ENCODE results near the gene SEMA5B. TPM values are rescaled to one million over a fixed set of nuclear protein-coding genes. Genes with fewer than 3 reads are reported as not detected.

Gene SEMA5B
- total RNA-seq, 1 experiment from 2014 or later = 9.4 TPM

GRCh38 chr3:123064506-123064905 lies 36.9 kb upstream of the SEMA5B start:
- H3K4me1 ChIP-seq (ENCODE audit: insufficient read depth, low read length) = peaks cover 7% of the 10 kb centered on the region; the same call in 1 of the 2 replicates
- H3K9ac ChIP-seq (ENCODE audit: extremely low read depth, insufficient read length, low read length) = no peak overlapping the region
- H2BK5ac ChIP-seq (ENCODE audit: insufficient read length, low read length) = no peak overlapping the region
- no peaks in the 10 kb centered on the region for H3K79me1 ChIP-seq (ENCODE audit: insufficient read depth, low read depth, low read length, poor library complexity, severe bottlenecking)
- TF ChIP-seq CTCF (conservative IDR thresholded peaks at IDR 0.05) = no peak
- H4K8ac ChIP-seq (replicated peaks; ENCODE audit: insufficient read length, low read depth, low read length) = no peak overlapping the region
- Mint-ChIP-seq H3K27ac (no peak overlapping the region), H3K9me3 (peaks cover 6 to 9% of the 10 kb centered on the region in 2 experiments; a peak in 3 of 5 replicates), H3K27me3 (ENCODE audit: low read depth) (peaks cover 48% of the 10 kb centered on the region), H3K4me1 (peaks cover 27 to 30% of the 10 kb centered on the region in 2 experiments), H3K4me3 (no peak overlapping the region), H3K36me3 (ENCODE audit: insufficient read depth in 1 of 3, low read depth in 3 of 3) (no peaks in the 10 kb centered on the region; a peak in 1 of 7 replicates)
- H3K14ac ChIP-seq (ENCODE audit: insufficient read depth, low read length) = no peak overlapping the region
- no peak overlapping the region for H2BK20ac ChIP-seq (ENCODE audit: low read depth, low read length, poor library complexity, severe bottlenecking)
- no peak overlapping the region for H3K18ac ChIP-seq (ENCODE audit: insufficient read length, low read depth, low read length)
- no peaks in the 10 kb centered on the region for H3K9me3 ChIP-seq (ENCODE audit: control insufficient read depth, low read depth, low read length)
- H3K23ac ChIP-seq (ENCODE audit: insufficient read length, low read depth, low read length) = no peak overlapping the region
- H4K20me1 ChIP-seq (ENCODE audit: control insufficient read depth, insufficient read depth, insufficient read length) = no peaks in the 10 kb centered on the region
- no peak overlapping the region for H2AFZ ChIP-seq (ENCODE audit: low read length)
- no peak overlapping the region for H4K5ac ChIP-seq (ENCODE audit: insufficient read length, low read depth, low read length)
- peaks cover 16% of the 10 kb centered on the region for H3K23me2 ChIP-seq (ENCODE audit: insufficient read length, low read depth, low read length, poor library complexity, severe bottlenecking)
- H3T11ph ChIP-seq (ENCODE audit: low read length) = no peak overlapping the region
- H3K56ac ChIP-seq (ENCODE audit: insufficient read length, low read depth, low read length) = no peak overlapping the region
- no CpG with 5 or more reads among the region's 4 CpGs for WGBS (ENCODE audit: extremely low coverage, insufficient read length, low lambda C conversion rate)
- H2BK12ac ChIP-seq (ENCODE audit: insufficient read length, low read depth, low read length) = no peak overlapping the region
- H3K27me3 ChIP-seq (ENCODE audit: insufficient read depth, low read length) = no peaks in the 10 kb centered on the region; the same call in 1 of the 2 replicates
- H3K4ac ChIP-seq (ENCODE audit: low read depth, low read length) = no peak overlapping the region
- no peak overlapping the region for H2BK120ac ChIP-seq (ENCODE audit: low read depth, low read length, poor library complexity, severe bottlenecking)
- no peak overlapping the region for H2BK15ac ChIP-seq (ENCODE audit: low read depth, low read length)
- no peak for DNase-seq
- H2AK5ac ChIP-seq (ENCODE audit: insufficient read length, low read length) = no peak overlapping the region
- H4K91ac ChIP-seq (ENCODE audit: insufficient read length, low read depth, low read length) = no peak overlapping the region
- H3K27ac ChIP-seq (ENCODE audit: insufficient read length, low read depth, low read length) = no peak overlapping the region
- H3K79me2 ChIP-seq (ENCODE audit: insufficient read depth, low read length) = peaks cover 7% of the 10 kb centered on the region; the same call in 1 of the 2 replicates
- no peak overlapping the region for H3K4me2 ChIP-seq (ENCODE audit: insufficient read depth, insufficient read length, low read length)

Measured in H9 (cell line).